Measurements from ENCODE around the gene FLNC. TPM values are rescaled to one million over a fixed set of nuclear protein-coding genes. Genes with fewer than 3 reads are reported as not detected.

The FLNC gene, protein sequence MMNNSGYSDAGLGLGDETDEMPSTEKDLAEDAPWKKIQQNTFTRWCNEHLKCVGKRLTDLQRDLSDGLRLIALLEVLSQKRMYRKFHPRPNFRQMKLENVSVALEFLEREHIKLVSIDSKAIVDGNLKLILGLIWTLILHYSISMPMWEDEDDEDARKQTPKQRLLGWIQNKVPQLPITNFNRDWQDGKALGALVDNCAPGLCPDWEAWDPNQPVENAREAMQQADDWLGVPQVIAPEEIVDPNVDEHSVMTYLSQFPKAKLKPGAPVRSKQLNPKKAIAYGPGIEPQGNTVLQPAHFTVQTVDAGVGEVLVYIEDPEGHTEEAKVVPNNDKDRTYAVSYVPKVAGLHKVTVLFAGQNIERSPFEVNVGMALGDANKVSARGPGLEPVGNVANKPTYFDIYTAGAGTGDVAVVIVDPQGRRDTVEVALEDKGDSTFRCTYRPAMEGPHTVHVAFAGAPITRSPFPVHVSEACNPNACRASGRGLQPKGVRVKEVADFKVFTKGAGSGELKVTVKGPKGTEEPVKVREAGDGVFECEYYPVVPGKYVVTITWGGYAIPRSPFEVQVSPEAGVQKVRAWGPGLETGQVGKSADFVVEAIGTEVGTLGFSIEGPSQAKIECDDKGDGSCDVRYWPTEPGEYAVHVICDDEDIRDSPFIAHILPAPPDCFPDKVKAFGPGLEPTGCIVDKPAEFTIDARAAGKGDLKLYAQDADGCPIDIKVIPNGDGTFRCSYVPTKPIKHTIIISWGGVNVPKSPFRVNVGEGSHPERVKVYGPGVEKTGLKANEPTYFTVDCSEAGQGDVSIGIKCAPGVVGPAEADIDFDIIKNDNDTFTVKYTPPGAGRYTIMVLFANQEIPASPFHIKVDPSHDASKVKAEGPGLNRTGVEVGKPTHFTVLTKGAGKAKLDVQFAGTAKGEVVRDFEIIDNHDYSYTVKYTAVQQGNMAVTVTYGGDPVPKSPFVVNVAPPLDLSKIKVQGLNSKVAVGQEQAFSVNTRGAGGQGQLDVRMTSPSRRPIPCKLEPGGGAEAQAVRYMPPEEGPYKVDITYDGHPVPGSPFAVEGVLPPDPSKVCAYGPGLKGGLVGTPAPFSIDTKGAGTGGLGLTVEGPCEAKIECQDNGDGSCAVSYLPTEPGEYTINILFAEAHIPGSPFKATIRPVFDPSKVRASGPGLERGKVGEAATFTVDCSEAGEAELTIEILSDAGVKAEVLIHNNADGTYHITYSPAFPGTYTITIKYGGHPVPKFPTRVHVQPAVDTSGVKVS (N-terminal part only)
- 112 and 168 TPM in 2 replicates for total RNA-seq

DNA sequence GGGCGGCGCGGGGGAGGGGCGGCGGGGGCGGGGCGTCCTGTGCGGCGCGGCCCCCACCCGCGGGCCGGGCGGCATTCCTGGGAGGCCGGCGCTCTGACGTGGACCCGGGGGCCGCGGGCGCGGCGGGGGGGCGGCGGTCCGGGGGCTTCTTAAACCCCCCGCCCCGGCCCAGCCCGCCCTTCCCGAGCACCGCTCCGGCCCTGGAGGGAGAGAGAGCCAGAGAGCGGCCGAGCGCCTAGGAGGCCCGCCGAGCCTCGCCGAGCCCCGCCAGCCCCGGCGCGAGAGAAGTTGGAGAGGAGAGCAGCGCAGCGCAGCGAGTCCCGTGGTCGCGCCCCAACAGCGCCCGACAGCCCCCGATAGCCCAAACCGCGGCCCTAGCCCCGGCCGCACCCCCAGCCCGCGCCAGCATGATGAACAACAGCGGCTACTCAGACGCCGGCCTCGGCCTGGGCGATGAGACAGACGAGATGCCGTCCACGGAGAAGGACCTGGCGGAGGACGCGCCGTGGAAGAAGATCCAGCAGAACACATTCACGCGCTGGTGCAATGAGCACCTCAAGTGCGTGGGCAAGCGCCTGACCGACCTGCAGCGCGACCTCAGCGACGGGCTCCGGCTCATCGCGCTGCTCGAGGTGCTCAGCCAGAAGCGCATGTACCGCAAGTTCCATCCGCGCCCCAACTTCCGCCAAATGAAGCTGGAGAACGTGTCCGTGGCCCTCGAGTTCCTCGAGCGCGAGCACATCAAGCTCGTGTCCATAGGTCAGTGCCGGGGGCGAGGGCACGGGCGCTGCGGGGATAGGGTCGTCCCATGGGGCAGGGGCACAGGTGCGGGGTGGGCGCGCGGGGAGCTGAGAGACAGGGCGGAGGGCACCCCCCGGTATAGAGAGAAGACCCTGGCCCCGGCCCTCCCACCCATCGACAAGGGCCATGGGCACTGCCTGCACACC lies at the start of gene FLNC:
FLNC (plus strand) TSS at position 176 of the 947 bp plus-strand sequence; CDS start at position 408, 232 bp downstream.

DNA sequence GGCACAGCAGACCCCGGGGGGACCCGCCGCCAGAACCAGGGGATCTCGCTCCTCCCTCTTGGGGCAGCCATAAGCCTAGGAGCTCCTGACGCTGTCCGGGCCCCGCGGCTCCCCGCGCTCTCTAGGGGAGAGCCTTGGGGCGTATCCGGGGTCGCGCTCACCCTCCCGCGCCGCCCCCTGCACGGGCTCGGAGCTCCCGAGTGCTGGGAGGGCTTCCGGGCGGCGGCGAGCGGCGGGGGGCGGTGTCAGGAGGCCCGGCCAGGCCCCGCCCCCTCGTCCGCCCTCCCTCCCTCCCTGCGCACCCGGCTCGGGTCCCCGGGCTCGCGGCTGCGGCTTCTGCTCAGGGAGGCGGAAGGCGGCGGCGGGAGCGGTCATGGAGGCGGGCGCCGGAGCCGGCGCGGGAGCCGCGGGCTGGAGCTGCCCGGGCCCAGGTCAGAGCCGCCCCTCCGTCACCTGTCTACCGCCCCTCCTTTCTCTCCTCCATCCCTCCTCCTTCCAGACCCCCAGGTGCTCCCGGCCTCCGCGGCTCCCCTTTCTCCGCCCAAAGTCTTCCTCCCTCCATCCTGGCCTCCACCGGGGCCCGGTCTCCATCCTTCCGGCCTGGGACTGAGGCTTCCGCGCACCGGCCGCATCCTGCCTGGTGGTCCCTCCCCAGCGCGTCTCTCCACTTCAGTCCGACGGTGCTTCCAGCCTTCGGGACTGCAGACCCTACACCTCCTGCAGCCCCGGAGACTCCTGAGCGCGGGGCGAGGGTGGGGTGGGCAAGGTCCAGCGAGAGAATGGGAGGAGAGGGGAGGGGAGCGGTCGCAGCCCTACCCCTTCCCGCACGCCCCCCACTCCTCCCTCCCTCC lies 38.9 kb upstream of the FLNC start, which contains the start of gene CCDC136:
CCDC136 (plus strand) TSS at position 848 of the 851 bp plus-strand sequence. CDS start 444 bp downstream, outside the sequence.

GRCh38 chr7:128862571-128863432 lies 32.6 kb downstream of the FLNC start, which contains the start of gene ATP6V1F:
Gene ATP6V1F (plus strand): TSS chr7:128862856. CDS start chr7:128862905, 49 bp downstream.

Other genes with a start within 250 kb of the FLNC start
- gene GARIN1A, start 158.1 kb upstream of the FLNC start, total RNA-seq: 0.23 and 0.51 TPM in 2 replicates
- gene CALU, start 91.0 kb upstream of the FLNC start, total RNA-seq: 393 and 490 TPM in 2 replicates
- gene OPN1SW, start 54.6 kb upstream of the FLNC start, total RNA-seq: not detected in 2 replicates
- 0.77 and 5.5 TPM in 2 replicates for gene CCDC136, start 38.4 kb upstream of the FLNC start, total RNA-seq
- gene ATP6V1F, start 32.5 kb downstream of the FLNC start, total RNA-seq: 125 and 146 TPM in 2 replicates
- not detected in 2 replicates for gene KCP, start 80.3 kb downstream of the FLNC start, total RNA-seq
- not detected in 2 replicates for gene IRF5, start 107.5 kb downstream of the FLNC start, total RNA-seq
- 20.3 and 22.6 TPM in 2 replicates for gene TNPO3, start 224.7 kb downstream of the FLNC start, total RNA-seq

Data from pericardium fibroblast (primary cell).